ENCODE data around the gene ELAC2. TPM values are rescaled to one million over a fixed set of nuclear protein-coding genes. Genes with fewer than 3 reads are reported as not detected.
"Not testable (repeated sequence)": the region's sequence is repeated elsewhere in the genome, so short reads cannot be mapped to it uniquely, and the experiment has no call there.

The ELAC2 gene
- total and polyA plus RNA-seq, 5 experiments from 2014 or later: 37.8 to 77.1 (median 60.3) TPM

- Mint-ChIP-seq H3K4me1 (peaks cover 0 to 7% (median 3%) of the 10 kb centered on the region in 4 donors), H3K27me3 (peaks cover 9 to 36% (median 21%) of the 10 kb centered on the region in 5 donors), H3K36me3 (no peaks in the 10 kb centered on the region), H3K4me3 (no peak overlapping the region), H3K27ac (peak overlapping the region in 1 of 10 donors; percentile 34), H3K9me3 (peaks cover 0 to 2% (median 0%) of the 10 kb centered on the region in 9 donors)
- no peak for ATAC-seq
- POLR2A ChIA-PET: no interaction called here
- no peak for DNase-seq
These were observed 37.9 kb downstream of the ELAC2 start for GRCh38 chr17:12979826-12980500.

- H3K27me3 Mint-ChIP-seq: peaks cover 12 to 43% (median 25%) of the 10 kb centered on the region in 5 donors
- no peak for DNase-seq
- H3K4me3 Mint-ChIP-seq: no peak overlapping the region
- H3K4me1 Mint-ChIP-seq: peaks cover 0 to 9% (median 4%) of the 10 kb centered on the region in 4 donors
- H3K36me3 Mint-ChIP-seq: no peaks in the 10 kb centered on the region
- POLR2A ChIA-PET: no interaction called here
- peaks cover 0 to 2% (median 0%) of the 10 kb centered on the region in 9 donors for H3K9me3 Mint-ChIP-seq
- H3K27ac Mint-ChIP-seq: no peak overlapping the region
- no peak for ATAC-seq
These were observed 38.6 kb downstream of the ELAC2 start for GRCh38 chr17:12979246-12979645.

GRCh38 chr17:12978787-12979186, 39.0 kb downstream of the ELAC2 start:
- not testable (repeated sequence) for ATAC-seq

GRCh38 chr17:12977008-12977751, 40.6 kb downstream of the ELAC2 start:
- peaks cover 18 to 58% (median 31%) of the 10 kb centered on the region in 5 donors for H3K27me3 Mint-ChIP-seq
- peak overlapping the region in 1 of 10 donors; percentile 57 for H3K27ac Mint-ChIP-seq
- no peak for DNase-seq
- no peak for ATAC-seq
- no peak overlapping the region for H3K4me3 Mint-ChIP-seq
- POLR2A ChIA-PET: no interaction called here
- H3K9me3 Mint-ChIP-seq: peaks cover 0 to 2% (median 0%) of the 10 kb centered on the region in 9 donors
- H3K36me3 Mint-ChIP-seq: no peaks in the 10 kb centered on the region
- H3K4me1 Mint-ChIP-seq: peaks cover 0 to 5% (median 2%) of the 10 kb centered on the region in 4 donors

More at GRCh38 chr17:12978787-12979186, 39.0 kb downstream of the ELAC2 start:
- H3K27me3 Mint-ChIP-seq: peaks cover 12 to 47% (median 26%) of the 10 kb centered on the region in 5 donors
- POLR2A ChIA-PET, DNase-seq, H3K4me1 Mint-ChIP-seq, H3K4me3 Mint-ChIP-seq, H3K27ac Mint-ChIP-seq, H3K9me3 Mint-ChIP-seq, H3K36me3 Mint-ChIP-seq: not testable (repeated sequence)

GRCh38 chr17:12974005-12974531, 43.8 kb downstream of the ELAC2 start:
- POLR2A ChIA-PET: no interaction called here
- Mint-ChIP-seq H3K36me3 (no peaks in the 10 kb centered on the region), H3K27ac (no peak overlapping the region), H3K9me3 (peaks cover 0 to 2% (median 0%) of the 10 kb centered on the region in 9 donors), H3K4me3 (no peak overlapping the region), H3K4me1 (peaks cover 0 to 2% (median 1%) of the 10 kb centered on the region in 4 donors), H3K27me3 (peaks cover 30 to 76% (median 45%) of the 10 kb centered on the region in 5 donors)
- ATAC-seq (no peak), DNase-seq (no peak)

- Mint-ChIP-seq H3K36me3 (no peaks in the 10 kb centered on the region), H3K4me1 (peaks cover 0 to 2% (median 1%) of the 10 kb centered on the region in 4 donors), H3K9me3 (peaks cover 0 to 2% (median 0%) of the 10 kb centered on the region in 9 donors), H3K27ac (no peak overlapping the region), H3K4me3 (no peak overlapping the region), H3K27me3 (peaks cover 30 to 80% (median 45%) of the 10 kb centered on the region in 5 donors)
- DNase-seq (no peak), ATAC-seq (no peak)
- POLR2A ChIA-PET: no interaction called here
These were observed 44.3 kb downstream of the ELAC2 start for GRCh38 chr17:12973496-12974004.

- Mint-ChIP-seq H3K9me3 (no peaks in the 10 kb centered on the region), H3K36me3 (no peaks in the 10 kb centered on the region), H3K4me3 (no peak overlapping the region), H3K27ac (no peak overlapping the region), H3K27me3 (peaks cover 11 to 33% (median 18%) of the 10 kb centered on the region in 5 donors), H3K4me1 (no peaks in the 10 kb centered on the region)
- no peak for ATAC-seq
- no peak for DNase-seq
- POLR2A ChIA-PET: no interaction called here
These were observed 49.9 kb downstream of the ELAC2 start for GRCh38 chr17:12967962-12968361.

GRCh38 chr17:12966413-12966812, 51.4 kb downstream of the ELAC2 start:
- Mint-ChIP-seq H3K36me3 (no peaks in the 10 kb centered on the region), H3K27me3 (peaks cover 6 to 23% (median 9%) of the 10 kb centered on the region in 5 donors), H3K27ac (no peak overlapping the region), H3K9me3 (no peaks in the 10 kb centered on the region), H3K4me3 (no peak overlapping the region), H3K4me1 (no peaks in the 10 kb centered on the region)
- DNase-seq (no peak), ATAC-seq (no peak)
- POLR2A ChIA-PET: no interaction called here

- no peak overlapping the region for H3K27ac Mint-ChIP-seq
- no peak overlapping the region for H3K4me3 Mint-ChIP-seq
- ATAC-seq: no peak
These were observed 51.8 kb downstream of the ELAC2 start for GRCh38 chr17:12965988-12966387.

GRCh38 chr17:12964840-12965239, 53.0 kb downstream of the ELAC2 start:
- ATAC-seq: no peak
- H3K9me3 Mint-ChIP-seq: no peaks in the 10 kb centered on the region
- no peak for DNase-seq
- H3K27me3 Mint-ChIP-seq: peaks cover 2 to 11% (median 5%) of the 10 kb centered on the region in 5 donors
- no peaks in the 10 kb centered on the region for H3K36me3 Mint-ChIP-seq
- POLR2A ChIA-PET: no interaction called here
- H3K27ac Mint-ChIP-seq: no peak overlapping the region
- no peak overlapping the region for H3K4me3 Mint-ChIP-seq
- H3K4me1 Mint-ChIP-seq: no peaks in the 10 kb centered on the region

More at GRCh38 chr17:12965988-12966387, 51.8 kb downstream of the ELAC2 start:
- peaks cover 5 to 19% (median 9%) of the 10 kb centered on the region in 5 donors for H3K27me3 Mint-ChIP-seq
- POLR2A ChIA-PET: no interaction called here
- no peaks in the 10 kb centered on the region for H3K9me3 Mint-ChIP-seq
- no peaks in the 10 kb centered on the region for H3K36me3 Mint-ChIP-seq
- no peaks in the 10 kb centered on the region for H3K4me1 Mint-ChIP-seq
- no peak for DNase-seq

- no peak for DNase-seq
- Mint-ChIP-seq H3K36me3 (no peaks in the 10 kb centered on the region), H3K27me3 (peaks cover 2 to 6% (median 3%) of the 10 kb centered on the region in 5 donors), H3K27ac (no peak overlapping the region), H3K4me1 (no peaks in the 10 kb centered on the region), H3K4me3 (no peak overlapping the region), H3K9me3 (no peaks in the 10 kb centered on the region)
- POLR2A ChIA-PET: no interaction called here
- no peak for ATAC-seq
These were observed 53.7 kb downstream of the ELAC2 start for GRCh38 chr17:12964162-12964561.

GRCh38 chr17:12963505-12963904, 54.3 kb downstream of the ELAC2 start:
- no peak overlapping the region for H3K4me3 Mint-ChIP-seq
- no peaks in the 10 kb centered on the region for H3K36me3 Mint-ChIP-seq
- peaks cover 0 to 4% (median 0%) of the 10 kb centered on the region in 9 donors for H3K9me3 Mint-ChIP-seq
- H3K27me3 Mint-ChIP-seq: peaks cover 0 to 3% (median 2%) of the 10 kb centered on the region in 5 donors
- H3K27ac Mint-ChIP-seq: no peak overlapping the region
- DNase-seq (no peak), ATAC-seq (no peak)
- POLR2A ChIA-PET: no interaction called here
- H3K4me1 Mint-ChIP-seq: no peaks in the 10 kb centered on the region

GRCh38 chr17:12961655-12962054, 56.2 kb downstream of the ELAC2 start:
- H3K27ac Mint-ChIP-seq: no peak overlapping the region
- H3K4me3 Mint-ChIP-seq: no peak overlapping the region
- H3K36me3 Mint-ChIP-seq: no peaks in the 10 kb centered on the region
- peaks cover 0 to 3% (median 0%) of the 10 kb centered on the region in 5 donors for H3K27me3 Mint-ChIP-seq
- DNase-seq (no peak), ATAC-seq (no peak)
- POLR2A ChIA-PET: no interaction called here
- no peaks in the 10 kb centered on the region for H3K4me1 Mint-ChIP-seq
- peaks cover 0 to 11% (median 6%) of the 10 kb centered on the region in 9 donors for H3K9me3 Mint-ChIP-seq

Data from naive thymus-derived CD8-positive, alpha-beta T cell (primary cell).